ENCODE measurements around the gene MAEL.

Gene MAEL

GRCh38 chr1:166951050-166951449 is 38.0 kb upstream of the MAEL start:
- no peak for TF ChIP-seq CTCF (IDR thresholded peaks at IDR 0.05; ENCODE audit: borderline replicate concordance, control extremely low read depth, extremely low read depth, insufficient read depth, missing control alignments)
- no peak for DNase-seq (ENCODE audit: low spot score)
- in situ Hi-C loops (cut with MboI; ENCODE audit: low sequenced_read_pairs, unreplicated experiment): no loop called here

- DNase-seq (ENCODE audit: low spot score): no peak
- in situ Hi-C loops (cut with MboI; ENCODE audit: low sequenced_read_pairs, unreplicated experiment): no loop called here
- TF ChIP-seq CTCF (IDR thresholded peaks at IDR 0.05; ENCODE audit: borderline replicate concordance, control extremely low read depth, extremely low read depth, insufficient read depth, missing control alignments): no peak
These were observed 36.9 kb upstream of the MAEL start for GRCh38 chr1:166952002-166952746.

DNA sequence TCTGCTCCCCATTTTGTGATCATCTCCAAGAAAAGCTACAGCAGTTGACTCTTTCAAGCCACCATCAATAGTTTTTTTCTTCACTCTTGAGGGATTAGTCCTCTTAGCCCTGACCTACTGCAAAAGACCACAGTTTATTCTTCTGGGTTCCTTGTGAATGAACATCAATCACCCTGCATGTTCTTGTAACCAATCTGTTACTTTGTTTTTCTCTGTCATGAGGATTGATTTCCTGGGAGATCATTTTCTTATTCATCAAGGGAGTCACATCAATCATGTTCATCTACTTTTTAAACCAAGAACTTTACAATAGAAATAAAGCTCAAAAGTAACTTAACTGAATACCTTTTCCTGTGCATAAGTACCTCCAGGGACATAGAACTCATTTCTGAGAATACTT is 35.6 kb upstream of the MAEL start:
- DNase-seq (ENCODE audit: low spot score): no peak
- in situ Hi-C loops (cut with MboI; ENCODE audit: low sequenced_read_pairs, unreplicated experiment): no loop called here
- no peak for TF ChIP-seq CTCF (IDR thresholded peaks at IDR 0.05; ENCODE audit: borderline replicate concordance, control extremely low read depth, extremely low read depth, insufficient read depth, missing control alignments)

- in situ Hi-C loops (cut with MboI; ENCODE audit: low sequenced_read_pairs, unreplicated experiment): no loop called here
- DNase-seq (ENCODE audit: low spot score): no peak
- TF ChIP-seq CTCF (IDR thresholded peaks at IDR 0.05; ENCODE audit: borderline replicate concordance, control extremely low read depth, extremely low read depth, insufficient read depth, missing control alignments): no peak
These were observed 32.8 kb upstream of the MAEL start for GRCh38 chr1:166956057-166956850.

DNA sequence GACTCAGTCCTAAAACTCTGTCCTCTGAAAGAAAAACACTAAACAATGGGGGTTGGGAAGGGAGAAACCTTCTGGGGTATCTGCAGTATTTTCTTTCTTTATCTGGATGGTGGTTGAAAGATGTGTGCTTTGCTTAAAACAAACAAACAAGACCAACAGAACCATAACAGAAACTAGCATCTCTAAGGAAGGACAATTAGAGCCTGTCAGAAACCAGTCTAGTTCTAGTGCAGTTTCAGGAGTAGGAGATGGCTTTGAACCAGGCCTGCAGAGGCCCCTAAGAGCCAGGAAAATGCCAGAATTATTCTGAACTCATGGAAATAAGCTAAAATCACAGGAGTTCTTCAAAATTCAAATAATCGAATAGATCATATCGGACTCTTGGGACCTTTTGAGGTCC is 32.2 kb upstream of the MAEL start:
- in situ Hi-C loops (cut with MboI; ENCODE audit: low sequenced_read_pairs, unreplicated experiment): no loop called here
- no peak for DNase-seq (ENCODE audit: low spot score)

More for the DNA sequence above, 32.2 kb upstream of the MAEL start:
- no peak for TF ChIP-seq CTCF (IDR thresholded peaks at IDR 0.05; ENCODE audit: borderline replicate concordance, control extremely low read depth, extremely low read depth, insufficient read depth, missing control alignments)

Data from GM13976 (cell line).